ENCODE measurements around the gene SCLY. TPM values are rescaled to one million over a fixed set of nuclear protein-coding genes. Genes with fewer than 3 reads are reported as not detected.
"Not testable (repeated sequence)": the region's sequence is repeated elsewhere in the genome, so short reads cannot be mapped to it uniquely, and the experiment has no call there.

The SCLY gene
- total RNA-seq, 1 experiment from 2014 or later: 21.7 TPM

DNA sequence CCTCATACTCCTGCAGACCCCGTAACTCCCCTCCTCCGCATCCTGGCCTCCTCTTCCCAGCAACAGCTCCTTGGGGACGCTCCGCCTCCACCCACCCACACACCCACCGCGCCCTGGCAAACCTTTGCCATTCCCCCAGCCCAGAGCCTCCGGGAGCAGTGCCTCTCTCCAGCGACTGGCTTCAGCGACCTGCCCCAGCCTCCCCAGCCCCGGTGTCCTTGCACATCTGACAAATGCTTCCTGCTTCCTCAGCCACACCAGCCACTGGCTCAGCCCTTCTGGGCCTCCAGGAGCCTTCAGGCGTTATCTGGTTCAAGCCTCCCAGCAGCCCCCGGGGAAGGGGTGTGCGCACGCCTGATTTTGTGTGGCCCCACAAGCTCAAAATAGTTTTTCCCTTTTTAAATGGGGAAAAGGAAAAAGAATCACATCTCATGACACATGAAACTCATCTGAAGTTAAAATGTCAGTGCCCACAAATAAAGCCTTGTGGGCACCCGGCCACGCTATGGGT, 53.6 kb downstream of the SCLY start:
- Mint-ChIP-seq H3K4me3 (ENCODE audit: unreplicated experiment) (no peak overlapping the region), H3K27me3 (ENCODE audit: insufficient read depth, unreplicated experiment) (peaks cover 4% of the 10 kb centered on the region), H3K9me3 (ENCODE audit: unreplicated experiment) (peaks cover 9% of the 10 kb centered on the region), H3K4me1 (ENCODE audit: low read depth, unreplicated experiment) (no peaks in the 10 kb centered on the region), H3K27ac (ENCODE audit: unreplicated experiment) (no peak overlapping the region), H3K36me3 (ENCODE audit: insufficient read depth, unreplicated experiment) (no peaks in the 10 kb centered on the region)
- H3K36me3 ChIP-seq (ENCODE audit: control insufficient read depth, insufficient read depth, low read length): no peaks in the 10 kb centered on the region
- H3K4me3 ChIP-seq (ENCODE audit: low read depth, low read length): no peak overlapping the region
- no peaks in the 10 kb centered on the region for H3K4me1 ChIP-seq
- no peaks in the 10 kb centered on the region for H3K27me3 ChIP-seq (replicated peaks; ENCODE audit: control insufficient read depth, insufficient read depth, low read length)
- CTCF ChIA-PET: no interaction called here
- POLR2A ChIA-PET: no interaction called here
- intact Hi-C loops (cut with micrococcal nuclease; ENCODE audit: unreplicated experiment): no loop called here
- no peaks in the 10 kb centered on the region for H3K9me3 ChIP-seq
- no TSS peak for BruUV-seq (replicated peaks)
- TF ChIP-seq, protein P1, sequence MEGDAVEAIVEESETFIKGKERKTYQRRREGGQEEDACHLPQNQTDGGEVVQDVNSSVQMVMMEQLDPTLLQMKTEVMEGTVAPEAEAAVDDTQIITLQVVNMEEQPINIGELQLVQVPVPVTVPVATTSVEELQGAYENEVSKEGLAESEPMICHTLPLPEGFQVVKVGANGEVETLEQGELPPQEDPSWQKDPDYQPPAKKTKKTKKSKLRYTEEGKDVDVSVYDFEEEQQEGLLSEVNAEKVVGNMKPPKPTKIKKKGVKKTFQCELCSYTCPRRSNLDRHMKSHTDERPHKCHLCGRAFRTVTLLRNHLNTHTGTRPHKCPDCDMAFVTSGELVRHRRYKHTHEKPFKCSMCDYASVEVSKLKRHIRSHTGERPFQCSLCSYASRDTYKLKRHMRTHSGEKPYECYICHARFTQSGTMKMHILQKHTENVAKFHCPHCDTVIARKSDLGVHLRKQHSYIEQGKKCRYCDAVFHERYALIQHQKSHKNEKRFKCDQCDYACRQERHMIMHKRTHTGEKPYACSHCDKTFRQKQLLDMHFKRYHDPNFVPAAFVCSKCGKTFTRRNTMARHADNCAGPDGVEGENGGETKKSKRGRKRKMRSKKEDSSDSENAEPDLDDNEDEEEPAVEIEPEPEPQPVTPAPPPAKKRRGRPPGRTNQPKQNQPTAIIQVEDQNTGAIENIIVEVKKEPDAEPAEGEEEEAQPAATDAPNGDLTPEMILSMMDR (IDR thresholded peaks at IDR 0.05; ENCODE audit: insufficient read depth in 1 of 2, low read depth in 1 of 2, low read length in 1 of 2, severe bottlenecking in 1 of 2, unreplicated experiment in 1 of 2): no peak
- no peak for DNase-seq

DNA sequence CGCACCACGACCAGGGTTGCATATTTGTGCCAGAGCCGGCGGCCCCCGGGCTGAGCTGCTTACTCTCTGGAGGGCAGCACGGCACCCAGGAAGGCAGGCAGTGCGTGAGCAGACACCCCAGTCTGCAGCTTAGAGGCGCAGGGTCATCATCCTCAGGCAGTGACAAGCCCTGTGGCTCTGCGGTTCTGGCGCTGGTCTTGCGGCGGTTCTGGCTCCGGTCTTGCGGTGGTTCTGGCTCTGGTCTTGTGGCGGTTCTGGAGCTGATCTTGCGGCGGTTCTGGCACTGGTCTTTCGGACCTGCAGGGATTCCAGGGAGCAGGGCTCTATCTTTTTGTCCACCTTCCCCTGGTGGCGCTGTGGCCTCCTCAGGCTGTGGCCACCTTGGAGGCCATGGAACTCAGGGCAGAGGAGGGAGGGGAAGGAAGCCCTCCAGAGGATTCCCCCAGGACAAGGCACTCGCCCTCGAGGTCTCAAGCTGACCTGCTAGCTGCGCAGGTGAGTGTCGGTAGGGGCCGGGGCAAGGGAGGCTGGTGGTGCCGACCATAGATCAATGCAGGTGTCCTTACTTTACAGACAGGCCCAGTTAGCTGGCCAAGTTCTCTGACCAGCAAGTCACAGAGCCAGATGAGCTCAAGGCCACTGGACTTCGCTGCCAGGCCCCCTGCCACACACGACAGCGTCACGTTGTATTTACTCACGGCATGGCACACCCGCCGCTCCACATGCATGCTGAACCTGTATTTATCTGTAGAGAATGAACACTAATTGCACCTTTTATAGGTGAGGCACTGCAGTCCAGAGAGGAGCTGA, 54.3 kb downstream of the SCLY start:
- Mint-ChIP-seq H3K27me3 (ENCODE audit: insufficient read depth, unreplicated experiment) (peaks cover 4% of the 10 kb centered on the region), H3K4me1 (ENCODE audit: low read depth, unreplicated experiment) (no peaks in the 10 kb centered on the region), H3K27ac (ENCODE audit: unreplicated experiment) (no peak overlapping the region), H3K36me3 (ENCODE audit: insufficient read depth, unreplicated experiment) (no peaks in the 10 kb centered on the region), H3K4me3 (ENCODE audit: unreplicated experiment) (no peak overlapping the region), H3K9me3 (ENCODE audit: unreplicated experiment) (peaks cover 9% of the 10 kb centered on the region)
- TF ChIP-seq, protein P1 (IDR thresholded peaks at IDR 0.05; ENCODE audit: insufficient read depth in 1 of 2, low read depth in 1 of 2, low read length in 1 of 2, severe bottlenecking in 1 of 2, unreplicated experiment in 1 of 2): no peak
- intact Hi-C loops (cut with micrococcal nuclease; ENCODE audit: unreplicated experiment): no loop called here
- Histone ChIP-seq H3K9me3 (no peaks in the 10 kb centered on the region), H3K4me3 (ENCODE audit: low read depth, low read length) (no peak overlapping the region), H3K4me1 (no peaks in the 10 kb centered on the region), H3K36me3 (ENCODE audit: control insufficient read depth, insufficient read depth, low read length) (no peaks in the 10 kb centered on the region), H3K27me3 (replicated peaks; ENCODE audit: control insufficient read depth, insufficient read depth, low read length) (no peaks in the 10 kb centered on the region)
- no peak for DNase-seq
- ChIA-PET CTCF (no interaction called here), POLR2A (no interaction called here)
- BruUV-seq (replicated peaks): no TSS peak

DNA sequence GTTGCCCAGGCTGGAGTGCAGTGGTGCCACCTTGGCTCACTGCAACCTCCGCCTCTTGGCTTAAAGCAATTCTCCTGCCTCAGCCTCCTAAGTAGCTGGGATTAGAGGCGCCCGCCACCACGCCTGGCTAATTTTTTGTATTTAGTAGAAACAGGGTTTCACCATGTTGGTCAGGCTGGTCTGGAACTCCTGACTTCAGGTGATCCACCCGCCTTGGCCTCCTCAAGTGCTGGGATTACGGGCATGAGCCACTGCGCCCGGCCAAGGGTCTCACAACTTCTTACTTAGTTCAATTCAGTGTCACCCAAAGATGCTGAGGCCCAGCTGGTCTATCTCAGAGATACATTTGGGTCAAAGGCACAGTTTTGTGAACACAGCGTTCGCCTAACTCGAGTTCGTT, 54.9 kb downstream of the SCLY start:
- BruUV-seq (replicated peaks); H3K9me3 ChIP-seq; H3K4me3 Mint-ChIP-seq (ENCODE audit: unreplicated experiment); H3K27ac Mint-ChIP-seq (ENCODE audit: unreplicated experiment); H3K4me1 Mint-ChIP-seq (ENCODE audit: low read depth, unreplicated experiment); H3K9me3 Mint-ChIP-seq (ENCODE audit: unreplicated experiment); CTCF ChIA-PET; POLR2A ChIA-PET; H3K27me3 ChIP-seq (replicated peaks; ENCODE audit: control insufficient read depth, insufficient read depth, low read length); H3K27me3 Mint-ChIP-seq (ENCODE audit: insufficient read depth, unreplicated experiment); H3K36me3 ChIP-seq (ENCODE audit: control insufficient read depth, insufficient read depth, low read length); H3K4me1 ChIP-seq; H3K4me3 ChIP-seq (ENCODE audit: low read depth, low read length); DNase-seq; intact Hi-C loops (cut with micrococcal nuclease; ENCODE audit: unreplicated experiment); H3K36me3 Mint-ChIP-seq (ENCODE audit: insufficient read depth, unreplicated experiment): not testable (repeated sequence)

All from Caco-2 (cell line).